ENCODE results near the gene TXN.

DNA sequence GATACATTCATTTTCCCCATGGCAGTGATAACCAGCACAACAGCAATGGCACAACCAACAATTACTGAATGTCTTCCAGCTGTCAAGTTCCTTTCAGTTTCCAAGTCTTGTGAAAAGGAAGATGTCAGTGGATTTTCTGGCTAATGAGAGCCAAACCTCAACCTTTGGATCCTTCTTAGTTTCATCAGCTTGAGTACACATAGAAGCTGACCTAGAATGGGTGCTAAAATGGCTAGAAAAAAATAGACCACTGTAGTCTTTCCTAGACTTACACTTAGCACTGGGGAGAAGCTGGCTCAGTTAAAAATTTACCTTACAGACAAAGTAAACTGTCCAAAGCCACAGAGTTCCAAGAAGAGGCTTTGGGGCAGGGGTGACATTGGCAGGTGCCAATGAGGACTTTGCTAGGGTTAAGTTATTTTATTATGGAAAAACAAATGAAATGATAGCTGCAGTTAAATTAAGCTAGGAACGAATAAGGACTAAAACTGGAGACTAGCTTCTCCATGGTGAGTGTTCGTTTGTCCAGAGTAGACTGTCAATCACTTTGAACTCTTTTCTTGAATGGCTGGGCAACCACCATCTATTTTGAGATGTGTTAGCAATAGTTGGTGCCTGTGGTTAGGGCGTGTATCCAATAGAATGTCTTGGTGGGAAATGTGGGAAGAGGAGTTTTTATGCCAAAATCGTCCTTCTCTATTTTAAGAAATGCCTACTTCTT, 25.9 kb upstream of the TXN start:
- no peak for TF ChIP-seq POLR2A (IDR thresholded peaks at IDR 0.05; ENCODE audit: low read depth, low read length)
- no peak for TF ChIP-seq TAF1 (IDR thresholded peaks at IDR 0.05; ENCODE audit: low read depth, low read length)

Measured in GM12891 (cell line).